GM12891 (cell line): Measurements from ENCODE around the gene ATP2A1.

Source experiments
- POLR2A ChIP-seq: IDR thresholded peaks from 2 replicates; pipeline ENCODE4 v1.6.1; 2011; ENCODE audit warnings: low read depth, low read length, control low read depth
- TAF1 ChIP-seq: IDR thresholded peaks from 2 replicates; pipeline ENCODE4 v1.6.1; 2011; ENCODE audit warnings: low read depth, low read length, control low read depth

- TF ChIP-seq POLR2A (no peak), TAF1 (no peak)
Observed at GRCh38 chr16:28899882-28900590, 21.7 kb downstream of the ATP2A1 start.
